SU-DHL-6 (cell line): ENCODE measurements around the gene PITPNC1.
"Not testable (repeated sequence)": the region's sequence is repeated elsewhere in the genome, so short reads cannot be mapped to it uniquely, and the experiment has no call there.

Experiments used
- EZH2phosphoT487 ChIP-seq: fragments of 200-600 bp; sonication (generic), shearing (Covaris generic); conservative IDR thresholded peaks from 2 replicates; pipeline ENCODE4 v1.6.1; 2018; ENCODE audit warnings: mild to moderate bottlenecking, antibody characterized with exemption, low read length, moderate library complexity, mixed read lengths
- TF ChIP-seq, protein P1 (sequence below): fragments of 200-600 bp; sonication (generic); IDR thresholded peaks from one replicate; pipeline ENCODE4 v1.5.1; 2017; ENCODE audit warnings: antibody characterized with exemption, mild to moderate bottlenecking, low read length, moderate library complexity; ENCODE audit not compliant: insufficient read depth, poor library complexity, severe bottlenecking

DNA sequence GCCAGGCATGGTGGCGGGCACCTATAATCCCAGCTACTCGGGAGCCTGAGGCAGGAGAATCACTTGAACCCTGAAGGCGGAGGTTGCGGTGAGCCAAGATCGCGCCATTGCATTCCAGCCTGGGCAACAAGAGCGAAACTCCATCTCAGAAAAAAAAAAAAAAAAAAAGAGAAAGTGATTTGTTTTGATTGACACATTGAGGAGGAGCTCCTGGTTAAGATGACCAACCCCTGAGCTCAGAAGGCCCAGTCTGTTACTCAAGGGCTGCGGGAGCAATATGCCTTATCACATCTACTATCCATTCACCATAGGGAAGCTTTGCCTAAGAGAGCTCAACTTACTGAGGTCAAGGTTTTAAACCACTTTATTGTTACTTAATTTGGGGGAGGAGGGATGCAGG is 268.1 kb downstream of the PITPNC1 start:
- TF ChIP-seq, protein P1, sequence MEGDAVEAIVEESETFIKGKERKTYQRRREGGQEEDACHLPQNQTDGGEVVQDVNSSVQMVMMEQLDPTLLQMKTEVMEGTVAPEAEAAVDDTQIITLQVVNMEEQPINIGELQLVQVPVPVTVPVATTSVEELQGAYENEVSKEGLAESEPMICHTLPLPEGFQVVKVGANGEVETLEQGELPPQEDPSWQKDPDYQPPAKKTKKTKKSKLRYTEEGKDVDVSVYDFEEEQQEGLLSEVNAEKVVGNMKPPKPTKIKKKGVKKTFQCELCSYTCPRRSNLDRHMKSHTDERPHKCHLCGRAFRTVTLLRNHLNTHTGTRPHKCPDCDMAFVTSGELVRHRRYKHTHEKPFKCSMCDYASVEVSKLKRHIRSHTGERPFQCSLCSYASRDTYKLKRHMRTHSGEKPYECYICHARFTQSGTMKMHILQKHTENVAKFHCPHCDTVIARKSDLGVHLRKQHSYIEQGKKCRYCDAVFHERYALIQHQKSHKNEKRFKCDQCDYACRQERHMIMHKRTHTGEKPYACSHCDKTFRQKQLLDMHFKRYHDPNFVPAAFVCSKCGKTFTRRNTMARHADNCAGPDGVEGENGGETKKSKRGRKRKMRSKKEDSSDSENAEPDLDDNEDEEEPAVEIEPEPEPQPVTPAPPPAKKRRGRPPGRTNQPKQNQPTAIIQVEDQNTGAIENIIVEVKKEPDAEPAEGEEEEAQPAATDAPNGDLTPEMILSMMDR: not testable (repeated sequence)
- not testable (repeated sequence) for TF ChIP-seq EZH2phosphoT487
